H1 (cell line): ENCODE results near the gene HABP4. TPM values are rescaled to one million over a fixed set of nuclear protein-coding genes. Genes with fewer than 3 reads are reported as not detected.

ENCODE experiments used
- BCL11A ChIP-seq, 2 experiments: IDR thresholded peaks; one replicate each; pipeline ENCODE4 v1.6.1; 2011; ENCODE audit warnings: low read depth in 2 of 2, low read length in 2 of 2, mild to moderate bottlenecking in 2 of 2
- BRCA1 ChIP-seq: IDR thresholded peaks from 2 replicates; pipeline ENCODE4 v1.6.1; 2012; ENCODE audit warnings: low read depth, low read length, improper control_type of control experiment
- NANOG ChIP-seq: IDR thresholded peaks from 2 replicates; pipeline ENCODE4 v1.6.1; 2011; ENCODE audit warnings: low read length, low read depth, mild to moderate bottlenecking, inconsistent platforms; ENCODE audit not compliant: insufficient read depth, poor library complexity, severe bottlenecking
- NRF1 ChIP-seq: IDR thresholded peaks from 2 replicates; pipeline ENCODE4 v1.6.1; 2011; ENCODE audit warnings: mild to moderate bottlenecking, low read depth, low read length, improper control_type of control experiment
- SIRT6 ChIP-seq: IDR thresholded peaks from one replicate; pipeline ENCODE4 v1.7.1; 2012; ENCODE audit warnings: low read length, inconsistent platforms
- polyA plus RNA-seq, 7 experiments: library from polyadenylated mRNA; depleted of rRNA in 3 of 7; stranded (reverse) in 5 of 7; unstranded in 2 of 7; fragments of >200 nt in 5 of 7; fragments of 200-250 nt in 2 of 7; gene quantifications; 1 replicate in 5 of 7; 2 replicates in 1 of 7; 4 replicates in 1 of 7; pipeline versions ENCODE4 v1.2.1 to v1.2.3, GENCODE V29; 2011 to 2013; ENCODE audit warnings: missing spikeins in 2 of 7, mixed read lengths in 2 of 7
- total RNA-seq: library from RNA; stranded (reverse); fragmentation: NEBNext Ultra II Directional; extraction: Animal tissue kit (Norgen Biotek cat#: 25700); gene quantifications from 2 replicates; pipeline ENCODE4 v1.2.1, GENCODE V29; 2021
- TF ChIP-seq, protein P1 (sequence below): fragments of 300-600 bp; sonication (generic); IDR thresholded peaks from 2 replicates; pipeline ENCODE4 v1.7.1; 2012; ENCODE audit warnings: low read length, moderate library complexity, mild to moderate bottlenecking, inconsistent platforms; ENCODE audit not compliant: insufficient replicate concordance

HABP4 gene
- total and polyA plus RNA-seq, 2 of the 8 experiments (the other 6 are each of a cell fraction or from before 2014, with no cell fraction given), result 3.3 to 11.2 TPM

- TF ChIP-seq NANOG (no peak), BRCA1 (no peak), SIRT6 (no peak), NRF1 (no peak), BCL11A (IDR thresholded peaks at IDR 0.05; ENCODE audit: low read depth in 2 of 2, low read length in 2 of 2) (no peak)
- TF ChIP-seq, protein P1, sequence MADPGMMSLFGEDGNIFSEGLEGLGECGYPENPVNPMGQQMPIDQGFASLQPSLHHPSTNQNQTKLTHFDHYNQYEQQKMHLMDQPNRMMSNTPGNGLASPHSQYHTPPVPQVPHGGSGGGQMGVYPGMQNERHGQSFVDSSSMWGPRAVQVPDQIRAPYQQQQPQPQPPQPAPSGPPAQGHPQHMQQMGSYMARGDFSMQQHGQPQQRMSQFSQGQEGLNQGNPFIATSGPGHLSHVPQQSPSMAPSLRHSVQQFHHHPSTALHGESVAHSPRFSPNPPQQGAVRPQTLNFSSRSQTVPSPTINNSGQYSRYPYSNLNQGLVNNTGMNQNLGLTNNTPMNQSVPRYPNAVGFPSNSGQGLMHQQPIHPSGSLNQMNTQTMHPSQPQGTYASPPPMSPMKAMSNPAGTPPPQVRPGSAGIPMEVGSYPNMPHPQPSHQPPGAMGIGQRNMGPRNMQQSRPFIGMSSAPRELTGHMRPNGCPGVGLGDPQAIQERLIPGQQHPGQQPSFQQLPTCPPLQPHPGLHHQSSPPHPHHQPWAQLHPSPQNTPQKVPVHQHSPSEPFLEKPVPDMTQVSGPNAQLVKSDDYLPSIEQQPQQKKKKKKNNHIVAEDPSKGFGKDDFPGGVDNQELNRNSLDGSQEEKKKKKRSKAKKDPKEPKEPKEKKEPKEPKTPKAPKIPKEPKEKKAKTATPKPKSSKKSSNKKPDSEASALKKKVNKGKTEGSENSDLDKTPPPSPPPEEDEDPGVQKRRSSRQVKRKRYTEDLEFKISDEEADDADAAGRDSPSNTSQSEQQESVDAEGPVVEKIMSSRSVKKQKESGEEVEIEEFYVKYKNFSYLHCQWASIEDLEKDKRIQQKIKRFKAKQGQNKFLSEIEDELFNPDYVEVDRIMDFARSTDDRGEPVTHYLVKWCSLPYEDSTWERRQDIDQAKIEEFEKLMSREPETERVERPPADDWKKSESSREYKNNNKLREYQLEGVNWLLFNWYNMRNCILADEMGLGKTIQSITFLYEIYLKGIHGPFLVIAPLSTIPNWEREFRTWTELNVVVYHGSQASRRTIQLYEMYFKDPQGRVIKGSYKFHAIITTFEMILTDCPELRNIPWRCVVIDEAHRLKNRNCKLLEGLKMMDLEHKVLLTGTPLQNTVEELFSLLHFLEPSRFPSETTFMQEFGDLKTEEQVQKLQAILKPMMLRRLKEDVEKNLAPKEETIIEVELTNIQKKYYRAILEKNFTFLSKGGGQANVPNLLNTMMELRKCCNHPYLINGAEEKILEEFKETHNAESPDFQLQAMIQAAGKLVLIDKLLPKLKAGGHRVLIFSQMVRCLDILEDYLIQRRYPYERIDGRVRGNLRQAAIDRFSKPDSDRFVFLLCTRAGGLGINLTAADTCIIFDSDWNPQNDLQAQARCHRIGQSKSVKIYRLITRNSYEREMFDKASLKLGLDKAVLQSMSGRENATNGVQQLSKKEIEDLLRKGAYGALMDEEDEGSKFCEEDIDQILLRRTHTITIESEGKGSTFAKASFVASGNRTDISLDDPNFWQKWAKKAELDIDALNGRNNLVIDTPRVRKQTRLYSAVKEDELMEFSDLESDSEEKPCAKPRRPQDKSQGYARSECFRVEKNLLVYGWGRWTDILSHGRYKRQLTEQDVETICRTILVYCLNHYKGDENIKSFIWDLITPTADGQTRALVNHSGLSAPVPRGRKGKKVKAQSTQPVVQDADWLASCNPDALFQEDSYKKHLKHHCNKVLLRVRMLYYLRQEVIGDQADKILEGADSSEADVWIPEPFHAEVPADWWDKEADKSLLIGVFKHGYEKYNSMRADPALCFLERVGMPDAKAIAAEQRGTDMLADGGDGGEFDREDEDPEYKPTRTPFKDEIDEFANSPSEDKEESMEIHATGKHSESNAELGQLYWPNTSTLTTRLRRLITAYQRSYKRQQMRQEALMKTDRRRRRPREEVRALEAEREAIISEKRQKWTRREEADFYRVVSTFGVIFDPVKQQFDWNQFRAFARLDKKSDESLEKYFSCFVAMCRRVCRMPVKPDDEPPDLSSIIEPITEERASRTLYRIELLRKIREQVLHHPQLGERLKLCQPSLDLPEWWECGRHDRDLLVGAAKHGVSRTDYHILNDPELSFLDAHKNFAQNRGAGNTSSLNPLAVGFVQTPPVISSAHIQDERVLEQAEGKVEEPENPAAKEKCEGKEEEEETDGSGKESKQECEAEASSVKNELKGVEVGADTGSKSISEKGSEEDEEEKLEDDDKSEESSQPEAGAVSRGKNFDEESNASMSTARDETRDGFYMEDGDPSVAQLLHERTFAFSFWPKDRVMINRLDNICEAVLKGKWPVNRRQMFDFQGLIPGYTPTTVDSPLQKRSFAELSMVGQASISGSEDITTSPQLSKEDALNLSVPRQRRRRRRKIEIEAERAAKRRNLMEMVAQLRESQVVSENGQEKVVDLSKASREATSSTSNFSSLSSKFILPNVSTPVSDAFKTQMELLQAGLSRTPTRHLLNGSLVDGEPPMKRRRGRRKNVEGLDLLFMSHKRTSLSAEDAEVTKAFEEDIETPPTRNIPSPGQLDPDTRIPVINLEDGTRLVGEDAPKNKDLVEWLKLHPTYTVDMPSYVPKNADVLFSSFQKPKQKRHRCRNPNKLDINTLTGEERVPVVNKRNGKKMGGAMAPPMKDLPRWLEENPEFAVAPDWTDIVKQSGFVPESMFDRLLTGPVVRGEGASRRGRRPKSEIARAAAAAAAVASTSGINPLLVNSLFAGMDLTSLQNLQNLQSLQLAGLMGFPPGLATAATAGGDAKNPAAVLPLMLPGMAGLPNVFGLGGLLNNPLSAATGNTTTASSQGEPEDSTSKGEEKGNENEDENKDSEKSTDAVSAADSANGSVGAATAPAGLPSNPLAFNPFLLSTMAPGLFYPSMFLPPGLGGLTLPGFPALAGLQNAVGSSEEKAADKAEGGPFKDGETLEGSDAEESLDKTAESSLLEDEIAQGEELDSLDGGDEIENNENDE, result no peak
- TF ChIP-seq, all 59 proteins: peak for 0
Measured at GRCh38 chr9:96502539-96503373, 52.8 kb downstream of the HABP4 start (continued).
